Heart left ventricle (tissue), 13 donors: ENCODE measurements around the gene OSM.

ENCODE experiments used
- CTCF ChIP-seq, 12 donors: fragments of 200-600 bp; sonication (generic) in 4 of 12; IDR thresholded peaks; one replicate each; pipeline versions ENCODE4 v1.5.0 to v1.8.0; 2018 to 2022; ENCODE audit warnings: antibody characterized with exemption in 12 of 12, mild to moderate bottlenecking in 5 of 12
- POLR2A ChIP-seq, 2 donors: fragments of 450-650 bp; IDR thresholded peaks; one replicate each; pipeline ENCODE4 v1.6.1; 2017; ENCODE audit warnings: antibody characterized with exemption in 2 of 2, mild to moderate bottlenecking in 2 of 2, moderate library complexity in 2 of 2
- donor health status: ischemic (EF 13 %, LVEDD 7.1; RV severe dilation, severe dysfunction).
- donor health status: DM: no; HTN: yes; CAD: no.
- donor health status: DM: no; HTN: no; CAD: no.
- donor health status: ischemic (EF 25% LVEDD 6.9; RV normal size, moderate dysfunction).
- donor health status: ischemic (EF 25% LVEDD 5.7; RV mildly dilated, moderate dysfunction).
- donor health status: ischemic (EF 35%, LVEDD 5.7; RV mildly dilated, moderate dysfunction).
- donor health status: nonischemic (EF 11% LVEDD 7.7; RV severe dilation, severe dysfunction).
- donor health status: DM: yes; HTN: yes; CAD: no.
- donor health status: PGD.
- donor health status: ischemic (EF 29% LVEDD 5.4; RV normal size, mild dysfunction).
- donor health status: nonischemic (EF 23%, LVEDD 6.1; RV moderate dilation, normal function).

- TF ChIP-seq CTCF (IDR thresholded peaks at IDR 0.05) = no peak
- TF ChIP-seq POLR2A (IDR thresholded peaks at IDR 0.05) = no peak
These were observed 25.9 kb downstream of the OSM start for GRCh38 chr22:30240541-30241417.
